PC-3 (cell line): Measurements from ENCODE around the gene AFM.

Experiments used
- CTCF ChIP-seq: fragments of 300-600 bp; sonication (generic); conservative IDR thresholded peaks from 2 replicates; pipeline ENCODE4 v1.5.1; 2017; ENCODE audit warnings: antibody characterized with exemption, low read depth, mild to moderate bottlenecking, low read length
- EZH2 ChIP-seq: fragments of 300-600 bp; sonication (generic); IDR thresholded peaks from one replicate; pipeline ENCODE4 v1.6.1; 2017; ENCODE audit warnings: antibody characterized with exemption, mild to moderate bottlenecking, low read length; ENCODE audit not compliant: unreplicated experiment

GRCh38 chr4:73540826-73541225 lies 59.3 kb downstream of the AFM start:
- TF ChIP-seq CTCF (no peak), EZH2 (no peak)
